GM12873 (cell line): ENCODE measurements around the gene CNGA2.

Source experiments
- TF ChIP-seq, protein P1 (sequence below): IDR thresholded peaks from 2 replicates; pipeline ENCODE4 v1.5.1; 2012; ENCODE audit warnings: low read depth, mild to moderate bottlenecking, moderate library complexity, low read length, control low read depth; ENCODE audit not compliant: insufficient read depth; ENCODE audit errors: missing control alignments

Gene CNGA2

DNA sequence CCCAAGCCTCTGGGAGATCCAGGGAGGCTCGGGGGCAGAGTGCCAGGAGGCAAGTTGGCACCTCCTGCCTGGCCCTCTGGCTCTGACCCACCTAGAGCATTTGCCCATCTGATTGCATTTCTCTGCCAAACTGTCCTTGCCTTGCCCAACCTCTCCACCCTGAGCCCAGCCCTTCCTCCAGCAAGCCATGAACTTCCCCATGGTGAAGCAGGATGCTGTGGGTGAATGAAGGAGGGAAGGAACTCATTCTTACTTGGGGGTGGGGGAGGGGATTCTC is 9.3 kb upstream of the CNGA2 start:
- TF ChIP-seq, protein P1, sequence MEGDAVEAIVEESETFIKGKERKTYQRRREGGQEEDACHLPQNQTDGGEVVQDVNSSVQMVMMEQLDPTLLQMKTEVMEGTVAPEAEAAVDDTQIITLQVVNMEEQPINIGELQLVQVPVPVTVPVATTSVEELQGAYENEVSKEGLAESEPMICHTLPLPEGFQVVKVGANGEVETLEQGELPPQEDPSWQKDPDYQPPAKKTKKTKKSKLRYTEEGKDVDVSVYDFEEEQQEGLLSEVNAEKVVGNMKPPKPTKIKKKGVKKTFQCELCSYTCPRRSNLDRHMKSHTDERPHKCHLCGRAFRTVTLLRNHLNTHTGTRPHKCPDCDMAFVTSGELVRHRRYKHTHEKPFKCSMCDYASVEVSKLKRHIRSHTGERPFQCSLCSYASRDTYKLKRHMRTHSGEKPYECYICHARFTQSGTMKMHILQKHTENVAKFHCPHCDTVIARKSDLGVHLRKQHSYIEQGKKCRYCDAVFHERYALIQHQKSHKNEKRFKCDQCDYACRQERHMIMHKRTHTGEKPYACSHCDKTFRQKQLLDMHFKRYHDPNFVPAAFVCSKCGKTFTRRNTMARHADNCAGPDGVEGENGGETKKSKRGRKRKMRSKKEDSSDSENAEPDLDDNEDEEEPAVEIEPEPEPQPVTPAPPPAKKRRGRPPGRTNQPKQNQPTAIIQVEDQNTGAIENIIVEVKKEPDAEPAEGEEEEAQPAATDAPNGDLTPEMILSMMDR, result no peak

DNA sequence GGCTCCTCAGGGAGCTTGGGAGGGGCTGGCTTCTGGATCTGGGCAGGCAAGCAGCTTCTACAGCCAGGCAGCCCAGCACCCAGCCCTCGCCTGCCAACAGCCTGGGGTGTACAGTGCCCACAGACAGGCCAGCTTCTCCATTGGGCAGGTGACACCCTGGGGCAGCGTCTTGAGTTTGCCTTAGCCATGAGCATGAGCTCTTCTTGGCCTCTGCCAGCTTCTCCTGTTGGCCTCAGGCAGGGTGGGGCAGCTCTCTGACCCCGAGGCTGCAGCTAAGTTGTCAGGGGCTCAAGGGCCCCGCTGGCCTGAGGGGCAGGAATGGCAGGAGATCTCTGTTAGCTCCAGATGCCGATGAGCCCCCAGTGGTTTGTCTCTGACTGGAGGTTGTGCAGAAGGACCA is 7.8 kb upstream of the CNGA2 start:
- TF ChIP-seq, protein P1, result no peak

DNA sequence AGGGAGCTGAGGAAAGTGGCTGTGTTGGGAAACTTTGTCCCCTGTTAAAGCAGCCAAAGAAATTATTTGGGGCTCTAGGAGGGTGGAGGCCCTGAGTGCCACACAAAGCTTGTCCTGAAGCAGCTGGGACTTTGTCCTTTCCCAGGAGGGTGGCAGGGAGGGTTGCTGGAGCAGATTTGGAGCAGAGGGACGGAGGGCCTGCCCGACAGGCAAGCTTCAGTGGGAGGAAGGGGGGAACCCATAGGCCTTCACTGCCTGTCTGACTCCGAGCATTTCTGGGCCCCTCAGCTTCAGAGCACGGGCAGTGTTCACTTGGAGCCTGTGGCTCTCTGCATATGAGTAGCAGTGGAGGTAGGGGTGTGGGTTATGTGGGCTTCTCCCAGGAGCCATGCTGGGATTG is 7.2 kb upstream of the CNGA2 start:
- TF ChIP-seq, protein P1, result no peak

DNA sequence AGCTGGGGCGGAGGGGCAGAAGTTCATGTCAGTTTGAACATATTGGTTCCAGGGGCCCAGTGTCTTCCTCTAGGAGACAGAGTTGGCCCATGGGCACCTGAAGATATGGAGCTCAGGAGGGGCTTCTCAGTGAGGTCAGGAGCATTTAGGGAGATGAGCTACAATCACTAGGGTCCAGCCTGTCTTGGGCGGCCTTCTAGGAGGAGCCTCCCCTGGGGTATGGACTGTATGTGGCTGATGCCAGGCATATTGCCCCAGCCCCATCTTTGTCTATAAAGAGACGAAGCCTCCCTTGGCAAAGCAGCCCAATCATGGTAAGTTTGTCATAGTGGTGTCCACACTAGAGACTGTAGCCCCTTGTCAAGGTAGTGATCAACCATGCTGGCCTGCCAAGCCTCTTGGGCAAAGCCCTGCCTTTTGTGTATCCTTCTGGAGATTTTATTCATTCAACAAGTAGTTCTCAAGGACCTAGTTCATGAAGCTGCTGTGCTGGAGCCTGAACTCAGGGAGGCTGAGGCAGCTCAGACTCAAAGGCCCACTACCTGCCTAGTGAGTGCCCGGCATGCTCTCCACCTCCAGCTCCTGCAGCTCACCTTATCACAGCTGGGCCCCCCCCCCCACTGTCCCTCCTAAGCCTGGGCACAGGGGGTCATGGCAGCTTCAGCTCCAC is 5.4 kb upstream of the CNGA2 start:
- TF ChIP-seq, protein P1, result no peak

DNA sequence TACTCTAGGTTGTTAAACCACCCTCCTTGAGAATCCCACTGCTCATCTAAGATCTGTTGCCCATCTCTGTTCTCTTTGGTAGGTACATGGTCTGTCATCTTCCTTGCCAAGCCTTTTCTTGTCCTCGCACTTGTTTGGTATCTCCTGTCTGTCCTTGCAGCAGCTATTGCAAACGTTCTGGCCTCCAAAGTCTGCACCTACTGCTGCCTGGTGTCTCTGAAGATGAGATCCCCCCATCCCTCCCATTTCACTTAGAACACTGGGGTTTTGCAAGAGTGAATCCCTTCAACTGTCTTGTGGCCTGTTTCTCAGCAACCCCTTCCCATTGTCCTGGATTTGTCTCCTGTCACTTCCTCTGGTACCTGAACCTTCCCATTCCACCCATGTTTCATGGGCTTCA is 673 bp downstream of the CNGA2 start:
- TF ChIP-seq, protein P1, result no peak

DNA sequence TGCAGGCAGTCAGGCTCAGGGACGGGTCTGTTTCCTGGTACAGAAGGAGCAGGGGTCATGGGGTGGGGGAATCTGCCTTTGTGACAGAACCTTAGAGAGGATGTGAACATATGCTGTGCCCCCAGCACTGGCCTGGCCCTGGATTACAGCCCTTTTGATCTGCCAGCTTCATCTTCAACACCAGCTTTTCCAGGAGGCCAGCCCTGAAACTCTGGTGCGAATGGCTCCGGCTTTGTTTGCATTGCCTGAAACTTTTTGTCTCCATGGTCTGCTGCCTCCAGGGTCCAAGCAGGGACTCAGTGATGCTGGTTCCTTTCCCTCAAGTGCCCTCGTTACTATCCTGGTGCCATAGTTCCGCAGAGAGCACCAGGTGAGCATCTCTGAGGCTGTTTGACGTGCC is 2.1 kb downstream of the CNGA2 start:
- TF ChIP-seq, protein P1, result no peak

DNA sequence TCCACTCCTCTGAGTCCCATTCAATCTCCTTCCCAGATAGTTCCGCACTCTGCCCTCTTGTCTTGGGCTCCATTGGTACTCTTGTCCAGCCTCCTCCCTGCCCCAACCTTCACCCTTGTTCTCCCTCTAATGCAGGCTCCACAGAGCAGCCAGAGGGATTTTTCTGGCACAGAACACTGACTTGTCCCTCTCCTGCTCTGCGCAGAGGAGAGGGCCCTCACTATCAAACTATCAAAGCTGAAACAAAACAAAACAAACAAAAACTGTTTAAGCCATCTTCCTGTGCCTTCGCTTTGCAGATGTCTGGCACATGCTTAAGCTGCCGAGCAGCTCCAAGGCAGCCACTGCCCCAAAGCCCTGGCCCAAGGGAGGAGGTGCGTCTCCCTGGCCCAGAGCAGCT is 2.9 kb downstream of the CNGA2 start:
- TF ChIP-seq, protein P1, result no peak

DNA sequence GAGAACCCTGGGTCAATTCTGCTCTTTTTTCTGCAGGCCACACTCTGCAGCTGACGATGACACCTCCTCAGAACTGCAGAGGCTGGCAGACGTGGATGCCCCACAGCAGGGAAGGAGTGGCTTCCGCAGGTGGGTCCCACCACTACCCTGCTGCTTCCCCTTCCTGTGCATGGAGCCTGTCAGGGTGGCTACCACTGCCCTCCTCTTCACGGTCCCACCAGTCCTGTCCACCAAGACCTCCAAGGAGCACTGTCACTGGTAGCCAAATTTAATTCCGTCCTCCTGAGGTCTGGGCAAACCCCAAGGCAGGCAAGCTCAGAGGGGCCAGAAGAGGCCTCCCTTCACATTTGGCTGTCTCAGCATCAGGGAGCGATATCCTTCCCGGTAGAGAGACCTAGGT is 4.2 kb downstream of the CNGA2 start:
- TF ChIP-seq, protein P1, result no peak
